ENCODE measurements around the gene MITF.
"Not testable (repeated sequence)": the region's sequence is repeated elsewhere in the genome, so short reads cannot be mapped to it uniquely, and the experiment has no call there.

Gene MITF

GRCh38 chr3:69880069-69880640, 140.9 kb downstream of the MITF start:
- no peak for DNase-seq

- DNase-seq: no peak
These were observed 141.8 kb downstream of the MITF start for GRCh38 chr3:69881051-69881450.

- DNase-seq: no peak
These were observed 142.6 kb downstream of the MITF start for GRCh38 chr3:69881756-69882428.

- no peak for DNase-seq
These were observed 143.3 kb downstream of the MITF start for GRCh38 chr3:69882560-69882959.

GRCh38 chr3:69888040-69888942, 149.0 kb downstream of the MITF start:
- DNase-seq: no peak

GRCh38 chr3:69888943-69889315, 149.7 kb downstream of the MITF start:
- no peak for DNase-seq

GRCh38 chr3:69890084-69890483, 150.8 kb downstream of the MITF start:
- DNase-seq: no peak

GRCh38 chr3:69890691-69891090, 151.4 kb downstream of the MITF start:
- DNase-seq: no peak

GRCh38 chr3:69892706-69893105, 153.4 kb downstream of the MITF start:
- no peak for DNase-seq

- no peak for DNase-seq
These were observed 154.0 kb downstream of the MITF start for GRCh38 chr3:69893274-69893673.

- no peak for DNase-seq
These were observed 156.8 kb downstream of the MITF start for GRCh38 chr3:69896095-69896494.

GRCh38 chr3:69900331-69900730, 161.1 kb downstream of the MITF start:
- DNase-seq: no peak

GRCh38 chr3:69901802-69902201, 162.5 kb downstream of the MITF start:
- no peak for DNase-seq

GRCh38 chr3:69902386-69902785, 163.1 kb downstream of the MITF start:
- DNase-seq: no peak

GRCh38 chr3:69906351-69906966, 167.2 kb downstream of the MITF start:
- DNase-seq: no peak

- no peak for DNase-seq
These were observed 168.3 kb downstream of the MITF start for GRCh38 chr3:69907554-69907953.

- not testable (repeated sequence) for DNase-seq
These were observed 170.6 kb downstream of the MITF start for GRCh38 chr3:69909859-69910258.

- no peak for DNase-seq
These were observed 174.2 kb downstream of the MITF start for GRCh38 chr3:69913422-69913821.

GRCh38 chr3:69914395-69914794, 175.1 kb downstream of the MITF start:
- no peak for DNase-seq

- DNase-seq: no peak
These were observed 176.5 kb downstream of the MITF start for GRCh38 chr3:69915726-69916125.

- not testable (repeated sequence) for DNase-seq
These were observed 180.7 kb downstream of the MITF start for GRCh38 chr3:69920009-69920408.

- no peak for DNase-seq
These were observed 182.4 kb downstream of the MITF start for GRCh38 chr3:69921651-69922050.

GRCh38 chr3:69922521-69923000, 183.3 kb downstream of the MITF start:
- no peak for DNase-seq

Measured in KG1 (cell line).